ENCODE results near the gene TPSD1. TPM values are rescaled to one million over a fixed set of nuclear protein-coding genes. Genes with fewer than 3 reads are reported as not detected.

The TPSD1 gene
- total RNA-seq, 1 donor from 2014 or later = 0.54 TPM

DNA sequence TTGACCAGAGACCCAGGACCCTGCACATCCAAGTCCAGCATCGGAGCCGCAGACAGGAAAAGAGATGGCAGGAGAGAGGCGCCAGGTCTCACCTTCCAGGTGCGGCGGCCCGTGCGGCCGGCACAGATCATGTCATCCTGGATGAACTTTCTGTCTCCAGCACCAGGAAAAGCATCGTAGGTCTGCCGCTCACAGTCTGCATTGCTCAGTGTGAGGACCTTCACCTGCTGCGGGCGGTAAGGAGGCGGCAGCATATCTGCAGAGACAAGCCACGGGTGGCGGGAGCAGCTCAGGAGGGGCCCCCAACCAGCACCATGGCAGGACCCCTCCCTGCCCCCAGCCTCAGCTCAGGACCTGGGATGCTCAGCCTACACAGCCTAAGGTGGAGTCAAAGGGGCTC lies 17.9 kb downstream of the TPSD1 start:
- intact Hi-C loops (cut with DNase I) = no loop called here
- ATAC-seq (no peak), DNase-seq (ENCODE audit: missing footprints) (peak; percentile 44)

DNA sequence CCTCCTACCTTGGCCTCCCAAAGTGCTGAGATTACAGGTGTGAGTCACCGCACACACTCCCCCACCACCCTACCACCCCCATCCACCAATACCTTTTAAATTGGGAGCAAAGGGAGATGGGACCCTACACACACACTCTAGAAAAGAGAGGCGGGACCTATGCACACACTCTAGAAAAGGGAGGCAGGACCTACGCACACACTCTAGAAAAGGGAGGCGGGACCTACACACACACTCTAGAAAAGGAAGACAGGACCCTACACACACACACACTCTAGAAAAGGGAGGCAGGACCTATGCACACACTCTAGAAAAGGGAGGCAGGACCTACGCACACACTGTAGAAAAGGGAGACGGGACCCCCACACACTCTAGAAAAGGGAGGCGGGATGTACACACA lies 18.9 kb downstream of the TPSD1 start:
- ATAC-seq (no peak), DNase-seq (ENCODE audit: missing footprints) (no peak)
- intact Hi-C loops (cut with DNase I) = no loop called here

DNA sequence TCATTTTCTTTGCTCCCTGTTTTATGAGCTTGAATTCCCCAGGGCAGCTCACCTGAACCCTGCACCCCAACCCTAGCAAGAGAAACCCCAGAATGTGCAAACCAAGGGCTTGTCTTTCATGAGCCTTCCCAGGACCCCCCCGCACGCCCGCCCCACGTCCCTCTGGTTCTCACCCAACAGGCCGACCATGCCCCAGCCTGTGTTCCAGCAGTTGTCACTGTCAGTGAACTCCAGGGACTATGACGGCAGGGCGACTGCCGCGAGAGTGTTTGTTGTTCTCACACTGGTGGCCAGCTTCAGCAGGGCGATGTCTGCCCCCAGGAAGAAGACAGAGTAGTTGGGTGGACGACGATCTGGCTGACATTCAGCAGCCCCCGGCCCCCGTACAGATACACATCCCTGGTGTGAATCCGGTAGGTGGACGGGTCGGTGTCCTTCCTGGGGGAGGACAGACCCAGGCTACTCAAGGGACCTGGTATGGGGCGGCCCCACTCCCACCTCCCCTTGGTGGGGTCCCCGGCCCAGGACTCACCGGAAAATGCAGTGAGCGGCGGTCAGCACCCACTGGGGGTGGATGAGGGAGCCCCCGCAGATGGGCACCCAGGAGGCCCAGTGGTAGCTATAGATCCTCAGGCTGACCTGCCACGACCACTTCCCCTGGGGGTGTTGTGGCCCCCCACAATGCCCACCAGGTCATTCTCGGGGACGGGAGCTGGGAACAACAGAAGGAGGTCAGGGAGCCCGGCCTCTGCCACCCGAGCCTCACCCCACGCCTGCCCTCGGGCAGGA lies 20.1 kb downstream of the TPSD1 start:
- ATAC-seq (no peak), DNase-seq (ENCODE audit: missing footprints) (no peak)
- intact Hi-C loops (cut with DNase I) = no loop called here

DNA sequence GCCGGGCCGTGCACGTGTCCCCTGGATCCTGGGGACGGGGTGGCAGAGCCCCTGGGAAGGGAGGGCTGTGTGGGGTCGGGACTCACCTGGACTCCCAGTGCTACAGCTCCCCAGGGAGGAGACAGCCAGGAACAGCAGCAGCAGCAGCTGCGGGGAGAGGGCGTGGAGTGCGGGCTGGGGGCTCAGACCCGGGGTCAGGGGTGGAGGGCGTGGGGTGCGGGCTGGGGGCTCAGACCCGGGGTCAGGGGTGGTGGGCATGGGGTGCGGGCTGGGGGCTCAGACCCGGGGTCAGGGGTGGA lies 20.7 kb downstream of the TPSD1 start:
- ATAC-seq (no peak), DNase-seq (ENCODE audit: missing footprints) (no peak)
- intact Hi-C loops (cut with DNase I) = no loop called here

DNA sequence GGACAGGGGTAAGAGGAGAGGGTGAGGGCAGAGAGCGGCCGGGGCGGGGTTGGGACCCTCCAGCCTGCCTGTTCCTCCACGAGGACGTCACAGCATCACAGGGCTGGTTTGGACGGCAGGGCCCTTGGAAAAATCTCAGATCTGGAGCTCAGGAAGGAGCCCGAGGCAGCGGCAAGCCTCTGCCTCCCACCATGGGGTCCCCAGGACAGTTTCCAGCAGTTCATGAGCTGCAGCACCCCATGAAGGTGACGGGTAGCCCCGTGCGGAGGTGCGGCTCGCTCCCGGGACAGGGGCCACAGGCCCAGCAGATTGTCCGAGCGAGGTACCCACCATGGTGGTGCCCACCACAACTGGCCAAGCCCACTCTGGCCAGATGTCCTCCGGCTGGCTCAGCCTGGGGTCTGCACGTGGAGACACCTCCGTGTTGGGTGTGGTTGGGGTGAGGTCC lies 21.3 kb downstream of the TPSD1 start:
- ATAC-seq = no peak

DNA sequence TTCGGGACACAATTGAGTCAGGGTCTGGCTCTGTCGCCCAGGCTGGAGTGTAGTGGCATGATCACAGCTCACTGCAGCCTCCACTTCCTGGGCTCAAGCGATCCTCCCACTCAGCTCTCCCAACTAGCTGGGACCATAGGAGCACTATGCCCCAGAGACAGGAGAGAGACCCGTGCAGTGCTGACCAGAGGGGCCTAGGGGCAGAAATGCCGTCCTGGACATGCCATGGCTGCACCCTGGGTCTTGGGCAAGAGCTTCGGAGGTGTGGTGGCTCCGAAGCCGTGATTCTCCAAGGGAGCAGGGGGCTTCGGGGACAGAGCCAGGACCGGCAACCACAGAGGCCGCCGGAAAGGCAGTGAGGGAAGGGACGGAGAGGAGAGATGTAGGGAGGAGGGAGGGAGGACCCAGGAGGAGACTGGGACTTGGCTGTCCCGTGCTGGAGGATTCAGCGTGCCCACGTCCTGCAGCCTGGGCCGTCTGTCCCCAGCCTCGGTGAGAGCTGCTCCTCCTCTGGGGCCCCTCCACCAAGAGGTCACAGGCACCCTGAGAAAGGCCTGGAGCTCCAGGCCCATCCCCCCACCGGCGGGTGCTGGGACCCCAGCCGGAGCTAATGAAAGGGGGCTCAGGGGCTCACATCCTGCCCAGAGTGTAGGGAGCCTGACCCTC lies 21.9 kb downstream of the TPSD1 start:
- intact Hi-C loops (cut with DNase I) = no loop called here
- DNase-seq (ENCODE audit: missing footprints) (no peak), ATAC-seq (no peak)

More for the DNA sequence above, 21.3 kb downstream of the TPSD1 start:
- intact Hi-C loops (cut with DNase I) = no loop called here
- peak; percentile 39 for DNase-seq (ENCODE audit: missing footprints)

DNA sequence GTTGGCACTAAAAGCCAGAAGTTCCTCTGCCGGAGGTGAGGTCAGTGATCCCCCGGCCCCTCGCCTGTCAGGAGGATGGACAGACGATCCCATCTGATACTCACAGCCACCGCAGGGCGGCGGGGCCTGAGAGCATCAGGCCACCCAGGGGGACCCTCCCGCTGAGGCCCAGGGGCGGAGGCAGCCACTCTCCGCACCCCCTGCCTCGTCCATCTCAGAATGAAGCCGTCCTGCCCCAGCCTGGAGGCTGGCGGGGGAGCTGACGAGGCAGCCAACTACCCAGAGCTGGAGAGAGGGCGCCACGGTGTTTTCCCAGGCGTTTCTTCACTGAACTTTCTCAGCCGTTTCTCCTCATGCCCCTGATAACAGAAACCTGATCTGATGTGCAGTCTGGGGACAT lies 22.6 kb downstream of the TPSD1 start:
- DNase-seq (ENCODE audit: missing footprints) (no peak), ATAC-seq (no peak)
- intact Hi-C loops (cut with DNase I) = no loop called here

DNA sequence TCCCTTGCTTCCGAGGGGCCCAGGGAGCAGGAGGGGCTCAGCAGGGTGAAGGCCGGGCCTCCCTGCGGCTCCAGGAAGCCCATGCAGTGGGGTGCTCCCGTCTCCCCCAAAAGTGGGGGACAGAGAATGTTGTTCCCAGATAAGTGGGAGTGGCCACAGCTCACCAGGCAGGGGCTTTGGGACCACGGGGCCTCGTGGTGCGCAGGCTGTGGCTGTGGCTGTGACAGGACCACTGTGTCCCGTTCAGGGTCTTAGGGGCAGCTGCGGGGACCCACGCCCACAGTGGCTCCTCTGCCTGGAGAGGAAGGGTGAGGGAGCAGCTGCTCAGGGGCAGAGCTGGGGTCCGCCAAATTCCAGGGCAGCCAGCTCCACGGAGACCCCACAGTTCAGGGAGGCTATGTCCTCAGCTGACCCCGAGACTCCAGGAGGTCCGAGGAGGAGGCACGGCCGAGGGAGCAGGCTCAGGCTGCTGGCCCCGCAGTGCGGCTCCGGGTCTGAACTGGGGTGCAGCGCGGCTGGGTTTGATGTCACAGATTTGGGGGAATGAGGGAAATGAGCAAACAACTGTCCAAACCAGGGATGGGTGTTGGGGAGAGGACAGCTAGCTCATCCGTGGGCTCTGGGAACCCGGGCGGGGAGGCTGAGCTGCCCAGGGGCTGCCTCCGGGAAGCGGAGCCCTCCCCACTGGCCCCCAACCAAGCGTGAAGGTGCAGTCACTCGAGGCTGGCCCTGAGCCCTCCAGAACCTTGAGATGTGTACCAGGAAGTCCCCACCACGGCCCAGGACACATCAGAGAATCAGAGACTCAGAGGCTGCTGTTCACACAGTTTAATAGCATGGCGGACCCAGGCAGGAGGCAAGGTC lies 23.4 kb downstream of the TPSD1 start:
- ATAC-seq (no peak), DNase-seq (ENCODE audit: missing footprints) (no peak)
- intact Hi-C loops (cut with DNase I) = no loop called here

DNA sequence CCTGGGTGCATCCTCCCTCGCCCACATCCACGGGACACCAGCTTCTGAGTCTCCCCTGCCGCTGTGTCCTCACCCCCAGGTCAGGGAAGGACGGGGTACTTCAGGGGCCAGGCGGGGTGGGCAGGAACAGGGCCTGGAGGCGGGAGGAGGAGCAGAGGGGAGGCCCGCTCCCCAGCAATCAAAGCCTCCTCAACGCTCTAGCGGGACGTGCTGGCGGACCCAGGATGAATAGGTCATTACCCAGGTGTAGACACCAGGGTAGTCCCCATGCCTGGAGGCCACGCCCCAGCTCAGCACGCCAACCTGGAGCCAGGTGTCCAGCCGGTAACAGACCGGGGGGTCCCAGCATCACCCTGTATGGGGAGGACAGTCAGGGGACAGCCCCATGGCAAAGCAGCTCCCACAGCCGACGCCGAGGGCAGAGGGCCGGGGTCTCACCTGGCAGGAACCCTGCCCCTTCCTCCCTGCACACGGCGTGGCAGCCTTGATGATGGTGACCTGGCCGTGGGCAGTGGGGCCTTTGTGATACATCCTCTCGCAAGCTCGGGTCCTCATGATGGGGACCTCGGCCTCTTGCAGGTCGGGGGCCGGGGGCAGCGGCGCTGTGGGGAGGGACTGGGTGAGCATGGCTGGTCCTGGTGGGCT lies 24.2 kb downstream of the TPSD1 start:
- intact Hi-C loops (cut with DNase I) = no loop called here
- DNase-seq (ENCODE audit: missing footprints) (no peak), ATAC-seq (no peak)

DNA sequence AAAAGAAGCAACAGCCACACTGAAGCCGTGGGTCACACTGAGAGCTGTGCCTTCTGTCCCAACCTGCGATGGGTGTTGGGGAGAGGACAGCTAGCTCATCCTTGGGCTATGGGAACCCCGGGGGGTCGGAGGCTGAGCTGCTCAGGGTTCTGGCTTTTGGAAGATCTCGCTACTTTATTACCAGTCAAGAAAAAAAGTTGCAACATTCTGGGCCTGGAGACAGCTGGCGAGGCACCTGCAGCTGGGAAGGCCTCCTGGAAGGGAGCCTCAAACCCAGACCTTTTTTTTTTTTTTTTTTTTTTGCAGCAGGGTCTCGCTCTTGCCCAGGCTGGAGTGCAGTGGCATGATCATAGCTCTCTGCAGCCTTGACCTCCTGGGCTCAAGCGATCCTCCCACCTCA lies 24.9 kb downstream of the TPSD1 start:
- ATAC-seq = no peak
- DNase-seq (ENCODE audit: missing footprints) = no peak
- intact Hi-C loops (cut with DNase I) = no loop called here

DNA sequence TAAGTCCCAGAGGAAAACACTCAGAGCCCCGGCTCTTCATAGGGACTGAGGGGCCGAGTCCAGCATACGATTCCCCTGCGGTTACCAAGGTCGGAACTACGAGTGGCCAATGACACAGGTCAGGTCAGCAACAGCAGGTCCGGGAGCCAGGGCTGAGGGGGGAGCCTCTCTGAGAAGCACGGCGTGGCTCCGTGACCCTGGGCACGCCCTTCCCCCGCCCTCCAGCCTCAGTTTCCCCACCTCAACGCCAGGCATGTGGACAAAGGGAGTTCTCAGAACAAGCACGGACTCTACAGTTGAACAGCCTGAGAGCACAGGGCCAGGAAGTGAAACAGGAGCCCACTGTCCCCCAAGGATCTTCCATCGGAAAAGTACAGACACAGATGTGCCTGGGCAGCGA lies 25.6 kb downstream of the TPSD1 start:
- intact Hi-C loops (cut with DNase I) = no loop called here
- DNase-seq (ENCODE audit: missing footprints) (no peak), ATAC-seq (no peak)

DNA sequence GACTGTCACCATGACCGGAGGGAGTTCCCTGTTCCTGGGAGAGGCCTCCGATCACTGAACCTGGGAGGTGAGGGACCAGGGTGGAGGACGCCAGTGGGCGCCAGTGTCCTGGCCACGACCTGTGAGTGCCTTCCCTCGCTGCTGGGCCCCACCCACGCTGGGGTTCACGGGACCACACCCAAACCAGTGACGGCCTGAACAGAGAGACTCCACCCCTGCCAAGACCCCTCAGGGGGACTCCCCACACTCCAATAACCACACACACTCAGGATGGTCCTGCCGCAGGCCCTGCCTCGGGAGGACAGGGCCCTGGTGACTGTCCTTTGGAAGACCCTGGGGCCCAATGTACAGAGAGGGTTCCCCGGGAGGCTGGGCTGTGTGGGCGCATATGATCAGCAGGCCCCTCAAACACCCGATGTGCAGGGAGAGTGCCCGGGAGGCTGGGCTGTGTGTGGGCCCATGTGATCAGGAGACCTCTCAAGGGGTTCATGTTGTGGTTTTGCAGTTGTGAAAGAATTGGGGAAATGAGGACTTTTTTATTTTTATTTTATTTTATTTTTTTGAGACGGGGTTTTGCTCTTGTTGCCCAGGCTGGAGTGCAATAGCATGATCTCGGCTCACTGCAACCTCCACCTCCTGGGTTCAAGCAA lies 26.6 kb downstream of the TPSD1 start:
- intact Hi-C loops (cut with DNase I) = no loop called here
- DNase-seq (ENCODE audit: missing footprints) = no peak
- ATAC-seq = no peak

DNA sequence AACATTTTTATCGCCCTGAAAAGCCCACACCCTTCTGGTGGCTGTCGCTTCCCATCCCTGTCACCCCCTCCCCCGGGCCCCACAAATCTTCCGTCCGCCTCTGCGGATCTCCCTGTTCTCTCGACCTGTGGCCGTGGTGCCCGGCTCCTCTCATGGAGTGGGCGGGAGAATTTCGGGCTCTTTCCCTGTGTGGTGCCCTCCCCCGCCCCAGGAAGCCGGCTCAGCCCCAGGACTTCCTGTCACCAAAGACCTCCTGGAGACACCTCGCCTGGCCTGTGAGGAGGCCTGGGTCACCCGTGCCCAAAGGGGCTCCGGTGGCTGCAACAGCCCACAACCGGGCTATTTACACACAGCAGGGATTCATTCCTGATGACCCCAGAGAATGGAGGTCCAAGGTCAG lies 27.4 kb downstream of the TPSD1 start:
- intact Hi-C loops (cut with DNase I) = no loop called here
- DNase-seq (ENCODE audit: missing footprints) = peak; percentile 37
- no peak for ATAC-seq

DNA sequence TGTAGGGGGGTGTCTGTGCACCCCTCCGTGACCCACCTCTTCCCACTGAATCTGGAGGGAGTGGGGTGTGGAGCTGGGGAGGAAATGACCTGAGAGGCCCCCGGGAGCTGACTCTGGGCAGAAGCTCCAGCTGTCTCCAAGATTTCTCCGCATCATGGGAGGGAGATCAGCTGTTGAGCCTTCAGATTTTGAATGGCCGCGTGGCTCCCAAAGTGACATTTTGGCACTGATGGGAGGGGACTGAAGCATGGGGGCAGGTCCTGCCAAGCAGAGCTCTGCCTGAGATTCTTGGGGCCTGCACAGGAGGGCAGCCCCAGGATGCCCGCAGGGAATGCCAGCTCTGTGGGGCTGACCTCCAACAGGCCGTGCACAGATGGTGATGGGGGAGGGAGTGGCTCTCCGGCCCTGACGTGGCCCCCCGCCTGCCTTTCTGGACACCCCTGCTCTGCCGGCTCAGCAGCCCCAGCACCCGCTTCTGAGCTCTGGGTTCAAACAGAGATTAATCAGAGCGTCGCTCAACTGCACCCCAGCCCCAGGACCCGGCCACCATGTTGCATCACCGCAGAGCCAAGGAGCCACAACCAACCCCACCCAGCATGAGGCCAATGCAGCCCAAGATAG lies 28.2 kb downstream of the TPSD1 start:
- intact Hi-C loops (cut with DNase I) = no loop called here
- DNase-seq (ENCODE audit: missing footprints) = peak; percentile 37
- ATAC-seq = no peak

DNA sequence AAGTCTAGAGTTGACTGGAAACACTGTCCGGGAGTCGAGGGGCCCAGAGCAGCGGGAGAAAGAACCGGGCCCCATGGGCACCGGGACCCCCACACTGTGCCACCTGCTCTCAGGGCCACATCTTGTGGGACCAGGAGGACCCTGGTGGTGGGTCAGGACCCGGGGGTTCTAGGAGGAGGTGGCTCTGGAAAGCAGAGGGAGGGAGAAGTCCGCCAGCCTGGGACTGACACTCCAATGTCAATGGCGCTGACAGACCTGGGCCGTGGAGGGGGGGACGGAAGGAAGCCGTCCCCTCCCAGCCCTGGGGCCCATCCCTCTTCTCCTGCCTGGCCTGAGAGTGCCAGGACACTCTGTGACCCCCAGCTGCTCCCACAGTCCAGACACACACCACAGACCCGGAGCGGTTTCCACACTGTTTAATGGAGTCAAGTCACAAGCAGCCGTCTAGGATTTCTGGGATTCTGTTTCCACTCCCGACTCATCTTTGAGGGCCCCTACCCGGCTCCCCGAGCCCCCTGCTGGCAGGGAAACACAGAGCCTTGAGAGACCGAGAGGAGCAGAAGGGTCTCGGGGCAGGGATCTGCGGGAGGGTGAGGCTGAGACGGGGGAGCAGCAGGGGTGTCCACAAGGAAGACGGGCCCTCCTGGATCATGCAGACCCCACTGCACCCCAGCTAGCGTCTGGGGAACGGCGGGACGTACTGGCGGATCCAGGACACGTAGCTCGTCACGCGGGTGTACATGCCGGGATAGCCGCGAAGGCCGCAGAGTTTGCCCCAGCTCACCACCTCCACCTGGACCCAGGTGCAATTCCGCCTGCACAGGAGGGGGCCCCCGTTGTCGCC lies 30.0 kb downstream of the TPSD1 start:
- no peak for DNase-seq (ENCODE audit: missing footprints)
- no peak for ATAC-seq
- intact Hi-C loops (cut with DNase I) = no loop called here

DNA sequence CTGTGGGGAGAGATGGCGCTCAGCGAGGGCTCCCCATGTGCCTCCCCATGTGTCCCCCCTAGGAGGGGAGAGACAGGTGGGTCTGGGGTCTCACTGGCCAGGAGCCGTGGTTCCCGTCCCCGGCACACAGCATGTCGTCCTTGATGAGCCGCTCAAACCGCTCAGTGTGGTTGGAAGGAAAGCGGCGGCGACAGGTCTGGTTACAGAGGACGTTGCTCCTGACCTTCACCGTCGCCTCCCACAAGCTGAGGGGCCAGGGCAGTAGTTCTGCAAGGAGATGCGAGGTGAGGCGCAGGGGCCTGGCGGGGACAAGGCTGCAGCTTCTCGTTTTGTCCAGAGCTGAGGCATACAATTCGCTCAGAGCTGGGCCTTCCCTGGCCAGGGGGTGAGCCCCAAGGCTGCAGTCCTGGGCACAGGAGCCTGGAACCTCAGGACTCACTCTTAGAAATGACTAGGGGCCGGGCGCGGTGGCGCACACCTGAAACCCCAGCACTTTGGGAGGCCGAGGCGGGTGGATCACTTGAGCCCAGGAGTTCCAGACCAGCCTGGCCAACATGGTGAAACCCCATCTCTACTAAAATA lies 30.7 kb downstream of the TPSD1 start:
- DNase-seq (ENCODE audit: missing footprints) = no peak
- intact Hi-C loops (cut with DNase I) = no loop called here

DNA sequence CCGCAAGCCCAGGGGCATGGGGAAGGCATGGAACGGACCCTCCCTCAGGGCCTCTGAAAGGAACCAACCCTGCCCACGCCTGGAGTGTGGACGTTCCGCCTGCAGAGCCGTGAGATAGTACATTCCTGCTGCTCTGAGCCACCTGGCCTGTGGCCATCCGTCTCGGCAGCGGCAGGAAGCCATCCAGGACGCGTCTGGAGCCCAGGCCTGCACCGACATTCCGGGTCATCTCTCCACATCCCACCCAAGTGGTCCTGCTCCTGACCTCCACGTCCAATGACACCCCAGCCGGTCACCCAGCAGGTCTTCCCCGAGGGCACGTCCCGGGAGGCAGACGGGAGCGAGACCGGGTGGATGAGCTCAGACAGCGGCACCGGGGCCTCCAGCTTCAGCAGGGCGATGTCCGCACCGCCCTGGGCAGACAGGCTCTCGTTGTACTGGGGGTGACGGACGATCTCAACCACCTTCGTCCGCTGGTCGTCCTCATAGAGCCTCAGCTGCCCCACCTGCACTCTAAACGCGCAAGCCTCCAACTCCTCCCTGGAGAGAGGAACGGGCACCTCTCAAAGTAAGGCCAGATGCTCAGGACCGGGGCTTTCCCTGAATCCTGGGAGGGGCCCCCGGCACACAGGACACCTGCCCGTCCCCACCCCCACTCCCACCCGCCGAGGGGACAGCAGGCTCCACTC lies 32.3 kb downstream of the TPSD1 start:
- intact Hi-C loops (cut with DNase I) = no loop called here
- ATAC-seq (peak; percentile 58), DNase-seq (ENCODE audit: missing footprints) (no peak)

More for the DNA sequence above, 30.7 kb downstream of the TPSD1 start:
- ATAC-seq = no peak
